Panc1 (cell line): Measurements from ENCODE around the gene PPP6R2.

Source experiments
- TCF7L2 ChIP-seq: IDR thresholded peaks from 2 replicates; pipeline ENCODE4 v1.6.1; 2011; ENCODE audit warnings: mild to moderate bottlenecking, low read depth, low read length, inconsistent platforms
- TF ChIP-seq, protein P1 (sequence below): fragments of 450-650 bp; IDR thresholded peaks from 2 replicates; pipeline ENCODE4 v1.5.1; 2017; ENCODE audit warnings: mild to moderate bottlenecking

DNA sequence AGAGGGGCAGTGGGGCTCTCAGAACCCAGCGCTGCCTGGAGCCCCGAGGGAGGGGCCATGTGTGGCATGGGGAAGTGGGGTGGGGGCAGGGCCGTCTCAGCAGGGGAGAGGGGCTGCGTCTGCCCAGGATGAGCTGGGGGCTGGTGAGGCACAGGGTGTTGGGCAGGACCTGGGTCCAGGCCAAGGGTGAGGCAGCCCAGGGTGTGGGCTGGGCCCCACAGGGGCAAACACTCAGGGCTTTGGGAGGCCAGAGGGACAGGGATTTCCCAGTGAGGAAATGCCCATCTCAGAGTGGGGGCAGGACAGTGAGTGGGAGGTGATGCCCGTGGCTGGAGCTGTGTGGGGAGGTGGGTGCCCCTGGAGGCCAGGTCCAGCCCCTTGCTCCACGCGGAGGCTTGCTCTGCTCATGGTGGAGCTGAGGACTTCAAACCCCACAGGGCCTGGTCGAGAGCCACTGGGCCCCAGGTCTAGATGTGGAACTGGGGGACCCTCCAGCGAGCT is 41.0 kb upstream of the PPP6R2 start:
- TF ChIP-seq, protein P1, sequence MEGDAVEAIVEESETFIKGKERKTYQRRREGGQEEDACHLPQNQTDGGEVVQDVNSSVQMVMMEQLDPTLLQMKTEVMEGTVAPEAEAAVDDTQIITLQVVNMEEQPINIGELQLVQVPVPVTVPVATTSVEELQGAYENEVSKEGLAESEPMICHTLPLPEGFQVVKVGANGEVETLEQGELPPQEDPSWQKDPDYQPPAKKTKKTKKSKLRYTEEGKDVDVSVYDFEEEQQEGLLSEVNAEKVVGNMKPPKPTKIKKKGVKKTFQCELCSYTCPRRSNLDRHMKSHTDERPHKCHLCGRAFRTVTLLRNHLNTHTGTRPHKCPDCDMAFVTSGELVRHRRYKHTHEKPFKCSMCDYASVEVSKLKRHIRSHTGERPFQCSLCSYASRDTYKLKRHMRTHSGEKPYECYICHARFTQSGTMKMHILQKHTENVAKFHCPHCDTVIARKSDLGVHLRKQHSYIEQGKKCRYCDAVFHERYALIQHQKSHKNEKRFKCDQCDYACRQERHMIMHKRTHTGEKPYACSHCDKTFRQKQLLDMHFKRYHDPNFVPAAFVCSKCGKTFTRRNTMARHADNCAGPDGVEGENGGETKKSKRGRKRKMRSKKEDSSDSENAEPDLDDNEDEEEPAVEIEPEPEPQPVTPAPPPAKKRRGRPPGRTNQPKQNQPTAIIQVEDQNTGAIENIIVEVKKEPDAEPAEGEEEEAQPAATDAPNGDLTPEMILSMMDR = no peak
- no peak for TF ChIP-seq TCF7L2
